ENCODE results near the gene RFC4.

RFC4 gene

DNA sequence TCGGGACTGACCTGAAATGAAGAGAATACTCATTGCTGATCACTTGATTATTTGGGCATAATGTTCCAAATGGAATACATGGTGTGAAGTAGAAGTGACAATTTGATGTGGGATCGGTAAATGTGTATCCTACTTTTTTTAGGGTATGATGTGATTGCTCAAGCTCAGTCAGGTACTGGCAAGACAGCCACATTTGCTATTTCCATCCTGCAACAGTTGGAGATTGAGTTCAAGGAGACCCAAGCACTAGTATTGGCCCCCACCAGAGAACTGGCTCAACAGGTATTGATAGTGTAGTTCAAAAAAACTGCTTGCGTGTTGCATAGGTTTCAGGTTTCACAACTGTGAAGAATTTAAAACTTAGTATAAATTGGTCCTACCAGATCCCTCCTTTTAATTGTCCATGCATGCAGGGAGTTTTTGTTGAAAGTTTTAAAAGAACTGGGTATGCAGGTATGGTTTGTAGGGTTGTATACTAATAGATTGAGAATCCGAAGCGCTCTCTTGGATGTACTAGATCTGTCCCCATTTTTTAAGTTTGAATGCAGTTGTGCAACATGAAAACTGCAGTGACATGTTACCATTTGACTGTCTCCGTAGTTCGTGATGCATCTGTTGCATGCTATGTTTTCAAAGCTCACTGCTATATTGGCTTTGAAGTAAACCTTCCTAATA lies 21.3 kb downstream of the RFC4 start:
- H3K27ac ChIP-seq, result peak overlapping the region; percentile 96 to 98
- TF ChIP-seq, protein P1, sequence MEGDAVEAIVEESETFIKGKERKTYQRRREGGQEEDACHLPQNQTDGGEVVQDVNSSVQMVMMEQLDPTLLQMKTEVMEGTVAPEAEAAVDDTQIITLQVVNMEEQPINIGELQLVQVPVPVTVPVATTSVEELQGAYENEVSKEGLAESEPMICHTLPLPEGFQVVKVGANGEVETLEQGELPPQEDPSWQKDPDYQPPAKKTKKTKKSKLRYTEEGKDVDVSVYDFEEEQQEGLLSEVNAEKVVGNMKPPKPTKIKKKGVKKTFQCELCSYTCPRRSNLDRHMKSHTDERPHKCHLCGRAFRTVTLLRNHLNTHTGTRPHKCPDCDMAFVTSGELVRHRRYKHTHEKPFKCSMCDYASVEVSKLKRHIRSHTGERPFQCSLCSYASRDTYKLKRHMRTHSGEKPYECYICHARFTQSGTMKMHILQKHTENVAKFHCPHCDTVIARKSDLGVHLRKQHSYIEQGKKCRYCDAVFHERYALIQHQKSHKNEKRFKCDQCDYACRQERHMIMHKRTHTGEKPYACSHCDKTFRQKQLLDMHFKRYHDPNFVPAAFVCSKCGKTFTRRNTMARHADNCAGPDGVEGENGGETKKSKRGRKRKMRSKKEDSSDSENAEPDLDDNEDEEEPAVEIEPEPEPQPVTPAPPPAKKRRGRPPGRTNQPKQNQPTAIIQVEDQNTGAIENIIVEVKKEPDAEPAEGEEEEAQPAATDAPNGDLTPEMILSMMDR (IDR thresholded peaks at IDR 0.05), result no peak
- DNase-seq (ENCODE audit: low spot score), result no peak
- peak overlapping the region; percentile 96 for H3K4me3 ChIP-seq

DNA sequence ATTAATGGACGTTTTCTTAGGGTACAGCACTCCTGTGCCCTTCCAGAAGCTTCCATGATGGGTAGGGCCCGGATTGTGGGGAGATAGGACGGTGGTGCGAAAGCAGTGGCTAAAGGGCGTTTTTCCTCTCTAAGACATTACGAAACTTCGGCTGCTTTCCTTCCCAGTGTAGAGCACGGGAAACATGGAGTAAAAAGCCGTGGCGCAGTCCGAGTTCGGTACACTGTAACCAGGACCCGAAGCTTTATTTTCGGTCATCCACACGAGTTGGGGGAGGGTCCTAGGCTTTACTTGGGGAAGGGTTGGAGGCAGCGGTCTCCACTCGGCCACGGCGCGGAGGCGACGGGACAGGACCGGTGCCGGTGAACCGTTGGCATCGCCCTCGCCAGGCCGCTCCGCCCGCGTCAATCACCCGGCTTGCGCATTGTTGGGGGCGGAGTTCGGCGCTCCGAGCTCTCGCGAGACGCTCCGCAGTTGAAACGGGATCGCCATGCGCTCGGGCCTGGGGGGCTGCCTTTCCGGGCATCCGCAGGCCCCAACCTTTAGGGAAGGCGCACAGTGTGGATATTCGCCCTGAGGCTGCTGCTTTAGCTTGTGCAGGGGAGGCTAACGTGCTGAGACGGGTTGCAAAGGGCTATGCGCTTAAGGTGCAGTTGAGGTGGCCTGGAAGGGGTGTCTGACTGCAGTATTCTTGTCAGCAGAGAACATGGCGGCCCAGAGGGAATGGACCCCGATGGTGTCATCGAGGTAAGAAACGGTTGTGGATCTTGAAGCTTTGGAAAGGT lies 22.4 kb downstream of the RFC4 start:
- DNase-seq (ENCODE audit: low spot score), result peak; percentile 90
- Histone ChIP-seq H3K27ac (peak overlapping the region; percentile 96 to 98), H3K4me3 (peak overlapping the region; percentile 96)
- TF ChIP-seq, protein P1 (IDR thresholded peaks at IDR 0.05), result no peak

DNA sequence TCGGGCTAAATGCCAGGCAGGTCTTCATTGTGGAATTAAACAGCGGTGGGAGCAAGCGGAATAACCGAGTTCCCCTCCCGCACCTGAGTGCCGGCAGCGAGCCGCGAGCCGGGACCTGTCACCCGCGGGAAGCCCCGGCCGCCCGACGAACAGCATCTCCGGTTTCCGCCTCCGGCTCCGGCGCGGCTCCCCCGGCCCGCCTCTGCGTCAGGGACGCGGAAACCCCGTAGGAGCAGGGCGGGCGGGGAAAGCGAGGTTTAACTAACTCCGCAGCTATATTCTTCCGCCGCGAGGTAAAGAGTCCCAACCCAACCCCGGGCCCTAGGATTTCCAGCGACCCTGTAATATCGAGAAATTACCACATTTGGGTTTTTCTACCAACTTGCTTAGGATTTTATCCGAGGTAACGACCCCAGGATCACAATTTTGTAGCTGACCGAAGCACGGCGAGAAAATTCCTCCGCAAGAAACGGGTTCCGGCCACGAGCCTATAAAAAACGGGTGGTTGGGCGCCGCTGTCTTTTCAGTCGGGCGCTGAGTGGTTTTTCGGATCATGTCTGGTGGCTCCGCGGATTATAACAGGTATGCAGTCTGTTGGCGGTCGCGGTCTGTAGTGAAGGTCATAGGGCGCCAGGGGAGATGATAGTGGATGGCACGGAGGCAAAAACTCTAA lies 23.1 kb downstream of the RFC4 start, which contains the start of gene EIF4A2:
Gene EIF4A2, plus strand, starts transcription at position 520 of the 673 bp plus-strand sequence. Its CDS starts 34 bp downstream, at position 554.
- DNase-seq (ENCODE audit: low spot score), result peak; percentile 91
- TF ChIP-seq, protein P1 (IDR thresholded peaks at IDR 0.05), result no peak
- peak within 1 kb of the TSS; percentile 96 for H3K4me3 ChIP-seq
- peak within 1 kb of the TSS; percentile 96 to 98 for H3K27ac ChIP-seq

DNA sequence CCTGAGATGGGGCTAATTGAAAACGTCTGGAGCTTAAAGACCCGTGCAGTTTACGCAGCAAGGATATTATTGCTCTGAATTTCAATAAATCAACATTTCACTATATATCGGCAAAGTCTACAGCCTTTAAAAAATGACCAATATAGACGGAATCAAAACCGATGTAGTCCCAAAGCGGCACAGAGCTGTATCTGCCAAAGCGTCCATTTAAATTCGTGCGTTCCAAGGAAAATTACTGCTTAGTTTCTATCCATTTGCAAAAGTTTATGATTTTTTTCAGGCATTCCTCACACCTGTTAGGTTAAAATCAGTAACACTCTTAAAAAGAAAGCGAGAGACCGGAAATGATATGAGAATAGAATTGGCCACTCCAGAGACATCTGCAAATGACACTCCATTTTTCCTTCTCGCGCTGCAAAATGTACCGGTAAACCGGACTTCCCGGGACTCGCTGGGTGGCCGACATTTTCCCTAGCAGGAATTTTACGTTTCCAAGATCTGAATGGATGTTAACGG lies 23.7 kb downstream of the RFC4 start:
- Histone ChIP-seq H3K27ac (peak overlapping the region; percentile 96 to 98), H3K4me3 (peak overlapping the region; percentile 96)
- no peak for DNase-seq (ENCODE audit: low spot score)
- TF ChIP-seq, protein P1 (IDR thresholded peaks at IDR 0.05), result no peak

DNA sequence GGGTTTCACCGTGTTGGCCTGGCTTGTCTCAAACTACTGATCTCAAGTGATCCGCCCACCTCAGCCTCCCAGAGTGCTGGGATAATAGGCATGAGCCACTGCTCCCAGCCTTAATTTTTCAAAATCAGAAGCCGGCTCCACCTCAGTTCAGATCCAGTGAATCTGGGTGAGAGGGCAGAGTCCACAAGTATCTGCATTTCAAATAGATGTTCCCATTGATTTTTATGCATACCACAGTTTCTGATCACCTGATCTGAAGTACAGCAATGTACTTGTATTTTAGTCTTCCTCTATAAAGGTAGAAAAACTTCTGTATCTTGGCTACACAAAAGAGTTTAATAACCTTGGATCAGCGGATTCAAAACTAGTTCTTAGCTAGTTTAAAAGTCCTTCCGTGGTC lies 27.1 kb downstream of the RFC4 start:
- Histone ChIP-seq H3K27ac (no peak overlapping the region), H3K4me3 (no peak overlapping the region)
- no peak for DNase-seq (ENCODE audit: low spot score)
- TF ChIP-seq, protein P1 (IDR thresholded peaks at IDR 0.05), result no peak

DNA sequence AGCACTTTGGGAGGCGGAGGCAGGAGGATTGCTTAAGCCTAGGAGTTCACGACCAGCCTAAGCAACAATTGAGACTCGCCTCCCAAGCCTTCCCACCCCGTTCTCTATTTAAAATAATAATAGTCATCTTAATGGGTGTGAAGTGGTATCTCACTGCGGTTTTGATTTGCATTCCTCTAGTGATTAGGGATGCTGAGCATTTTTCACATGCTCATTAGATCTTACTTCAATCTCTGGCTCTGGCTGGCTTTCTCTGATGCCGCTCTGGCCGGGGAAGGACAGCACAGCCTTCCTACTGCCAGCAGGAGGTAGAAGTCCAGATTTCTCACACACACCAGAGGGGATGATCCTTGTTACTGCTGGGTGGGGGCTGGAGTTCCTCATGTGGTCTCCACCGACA lies 30.3 kb downstream of the RFC4 start:
- TF ChIP-seq, protein P1 (IDR thresholded peaks at IDR 0.05), result no peak
- H3K27ac ChIP-seq, result no peak overlapping the region

More for the DNA sequence above, 30.3 kb downstream of the RFC4 start:
- H3K4me3 ChIP-seq, result no peak overlapping the region
- DNase-seq (ENCODE audit: low spot score), result no peak

Measured in coronary artery (tissue), 2 donors.